ENCODE measurements around the gene PTRHD1. TPM values are rescaled to one million over a fixed set of nuclear protein-coding genes. Genes with fewer than 3 reads are reported as not detected.

Gene PTRHD1
- total RNA-seq, 2 donors from 2014 or later = 13.7 to 14.2 TPM

Other genes starting within 250 kb of the PTRHD1 start
- gene CENPO, start within 50 bp of the PTRHD1 start, total RNA-seq = 1 to 10 TPM; 2.6 to 3.9 TPM
- gene ADCY3, start 126.8 kb upstream of the PTRHD1 start, total RNA-seq = 100 to 1,000 TPM in 1 of 2 donors, 10 to 100 TPM in 1; 99.5 to 129 TPM
- 1 to 10 TPM; 5.6 to 7.2 TPM for gene DNAJC27, start 178.6 kb upstream of the PTRHD1 start, total RNA-seq
- gene EFR3B, start 248.7 kb upstream of the PTRHD1 start, total RNA-seq = 1 to 10 TPM; 1.7 TPM